Fibroblast of the aortic adventitia (primary cell): ENCODE measurements around the gene MGAT5. TPM values are rescaled to one million over a fixed set of nuclear protein-coding genes. Genes with fewer than 3 reads are reported as not detected.
A peak's percentile ranks its signal among the peaks of the same experiment; 100 is the strongest.

ENCODE experiments used
- DNase-seq: peaks from one replicate; pipeline ENCODE4 v3.0.0-alpha.2; 2010; ENCODE audit warnings: low read depth
- H3K4me3 ChIP-seq: 2 replicates; pipeline ENCODE4 v1.5.1; 2011; ENCODE audit warnings: low read depth, mild to moderate bottlenecking, control low read depth, low read length, moderate library complexity
- total RNA-seq: library from RNA; depleted of rRNA; stranded (reverse); fragments of >200 nt; gene quantifications from 2 replicates; pipeline ENCODE4 v1.2.3, GENCODE V29; 2012; ENCODE audit warnings: low replicate concordance
- TF ChIP-seq, protein P1 (sequence below): IDR thresholded peaks from 2 replicates; pipeline ENCODE4 v1.5.1; 2011; ENCODE audit warnings: mild to moderate bottlenecking, low read length, control low read depth, inconsistent platforms; ENCODE audit not compliant: insufficient read depth

The MGAT5 gene
- total RNA-seq, 1 donor = 46.5 TPM

DNA sequence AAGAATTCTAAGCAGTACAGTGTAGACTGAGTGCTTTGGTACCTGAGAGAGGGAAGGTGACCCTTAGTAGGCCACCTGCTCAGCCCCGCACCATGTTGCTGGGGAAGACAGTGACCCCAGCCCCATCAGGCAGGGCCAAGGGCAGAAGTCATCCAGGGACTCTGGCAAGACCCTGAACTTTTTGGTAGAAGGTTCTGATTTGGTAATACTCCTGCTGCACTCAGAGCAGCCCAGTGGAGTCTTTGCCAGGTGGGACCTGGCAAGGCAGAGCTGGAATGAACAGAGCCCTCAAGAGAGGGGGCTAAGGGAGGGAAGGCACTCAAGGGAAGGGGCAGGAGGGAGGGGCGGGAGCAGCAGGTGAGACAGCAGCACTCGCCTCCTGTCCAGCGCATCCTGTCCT lies 191.2 kb downstream of the MGAT5 start:
- DNase-seq = no peak
- TF ChIP-seq, protein P1, sequence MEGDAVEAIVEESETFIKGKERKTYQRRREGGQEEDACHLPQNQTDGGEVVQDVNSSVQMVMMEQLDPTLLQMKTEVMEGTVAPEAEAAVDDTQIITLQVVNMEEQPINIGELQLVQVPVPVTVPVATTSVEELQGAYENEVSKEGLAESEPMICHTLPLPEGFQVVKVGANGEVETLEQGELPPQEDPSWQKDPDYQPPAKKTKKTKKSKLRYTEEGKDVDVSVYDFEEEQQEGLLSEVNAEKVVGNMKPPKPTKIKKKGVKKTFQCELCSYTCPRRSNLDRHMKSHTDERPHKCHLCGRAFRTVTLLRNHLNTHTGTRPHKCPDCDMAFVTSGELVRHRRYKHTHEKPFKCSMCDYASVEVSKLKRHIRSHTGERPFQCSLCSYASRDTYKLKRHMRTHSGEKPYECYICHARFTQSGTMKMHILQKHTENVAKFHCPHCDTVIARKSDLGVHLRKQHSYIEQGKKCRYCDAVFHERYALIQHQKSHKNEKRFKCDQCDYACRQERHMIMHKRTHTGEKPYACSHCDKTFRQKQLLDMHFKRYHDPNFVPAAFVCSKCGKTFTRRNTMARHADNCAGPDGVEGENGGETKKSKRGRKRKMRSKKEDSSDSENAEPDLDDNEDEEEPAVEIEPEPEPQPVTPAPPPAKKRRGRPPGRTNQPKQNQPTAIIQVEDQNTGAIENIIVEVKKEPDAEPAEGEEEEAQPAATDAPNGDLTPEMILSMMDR = no peak
- no peak overlapping the region for H3K4me3 ChIP-seq

DNA sequence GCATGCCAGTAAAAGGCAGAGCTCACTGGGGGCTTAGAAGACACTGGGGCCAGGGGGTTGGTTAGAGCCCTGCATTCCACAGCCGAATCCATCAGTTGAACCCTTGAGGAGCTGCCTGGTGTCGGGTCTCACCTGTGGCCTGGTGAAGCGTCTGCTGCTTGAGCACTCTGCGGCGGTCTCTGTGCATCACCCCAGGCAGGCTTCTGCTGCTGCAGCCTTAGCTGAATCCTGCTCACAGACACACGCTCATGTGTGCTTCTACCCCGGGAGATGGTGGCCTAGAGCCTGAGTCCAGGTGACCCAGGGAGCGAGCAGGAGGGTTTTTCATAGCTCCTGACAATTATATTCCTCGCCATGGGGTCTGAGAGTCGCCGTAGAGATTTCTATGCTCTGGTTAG lies 192.1 kb downstream of the MGAT5 start:
- TF ChIP-seq, protein P1 = no peak
- H3K4me3 ChIP-seq = no peak overlapping the region
- no peak for DNase-seq

DNA sequence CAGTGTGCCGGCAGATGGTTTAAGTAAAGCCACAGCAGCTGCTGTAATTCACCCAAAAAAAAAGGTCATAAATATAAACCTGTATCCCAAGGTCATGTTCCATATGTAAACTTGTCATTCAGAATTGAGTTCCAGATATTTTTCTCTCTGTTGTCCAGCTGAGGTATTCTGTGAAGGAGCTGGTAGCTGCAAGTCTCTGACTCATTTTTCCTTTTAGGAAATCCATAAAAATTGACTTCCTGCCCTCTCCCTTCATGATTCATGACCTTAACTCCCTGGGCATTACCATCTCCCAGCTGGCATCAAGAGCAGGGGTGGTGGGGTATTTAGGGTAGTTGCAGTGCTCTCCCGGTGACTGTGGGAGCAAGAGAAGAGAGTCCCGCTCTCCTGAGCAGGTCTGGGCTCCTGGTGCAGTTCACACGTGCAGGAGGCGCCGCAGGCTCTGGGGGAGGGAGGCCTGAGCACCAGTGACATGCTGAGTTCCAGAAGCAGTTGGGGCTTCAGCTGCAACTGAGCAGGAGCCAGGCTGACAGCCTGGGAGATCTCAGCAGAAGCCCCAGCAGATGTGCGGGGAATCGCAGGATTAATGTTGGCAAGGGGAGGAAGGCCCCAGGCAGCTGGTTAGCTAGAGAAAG lies 192.6 kb downstream of the MGAT5 start:
- no peak overlapping the region for H3K4me3 ChIP-seq
- TF ChIP-seq, protein P1 = no peak
- peak; percentile 13 for DNase-seq

DNA sequence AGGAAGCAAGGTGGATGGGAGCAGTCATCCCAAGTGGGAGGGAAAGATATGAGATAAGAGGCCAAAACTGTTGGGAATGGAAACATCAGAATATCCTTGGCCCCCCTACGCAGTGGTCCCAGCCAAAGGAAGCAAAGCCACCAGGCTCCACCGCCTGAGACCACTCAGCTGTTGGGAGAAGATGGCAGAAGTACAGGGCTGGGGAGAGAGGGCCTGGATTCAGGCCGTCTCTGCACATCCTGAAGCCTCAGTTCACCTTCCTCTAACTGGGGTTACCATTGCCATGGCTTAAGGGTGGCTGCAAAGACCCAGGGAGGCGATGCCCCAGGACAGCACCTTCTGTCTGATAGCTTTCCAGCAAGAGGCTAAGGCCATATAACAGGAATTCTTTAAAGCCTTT lies 193.8 kb downstream of the MGAT5 start:
- TF ChIP-seq, protein P1 = no peak
- no peak overlapping the region for H3K4me3 ChIP-seq
- no peak for DNase-seq

DNA sequence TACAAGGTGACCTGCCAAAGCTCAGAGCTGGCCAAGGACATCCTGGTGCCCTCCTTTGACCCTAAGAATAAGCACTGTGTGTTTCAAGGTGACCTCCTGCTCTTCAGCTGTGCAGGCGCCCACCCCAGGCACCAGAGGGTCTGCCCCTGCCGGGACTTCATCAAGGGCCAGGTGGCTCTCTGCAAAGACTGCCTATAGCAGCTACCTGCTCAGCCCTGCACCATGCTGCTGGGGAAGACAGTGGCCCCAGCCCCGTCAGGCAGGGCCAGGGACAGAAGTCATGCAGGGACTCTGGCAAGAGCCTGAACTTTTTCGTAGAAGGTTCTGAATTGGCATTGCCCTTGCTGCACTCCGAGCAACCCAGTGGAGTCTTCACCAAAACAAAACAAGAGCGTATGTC lies 194.8 kb downstream of the MGAT5 start:
- TF ChIP-seq, protein P1 = no peak

DNA sequence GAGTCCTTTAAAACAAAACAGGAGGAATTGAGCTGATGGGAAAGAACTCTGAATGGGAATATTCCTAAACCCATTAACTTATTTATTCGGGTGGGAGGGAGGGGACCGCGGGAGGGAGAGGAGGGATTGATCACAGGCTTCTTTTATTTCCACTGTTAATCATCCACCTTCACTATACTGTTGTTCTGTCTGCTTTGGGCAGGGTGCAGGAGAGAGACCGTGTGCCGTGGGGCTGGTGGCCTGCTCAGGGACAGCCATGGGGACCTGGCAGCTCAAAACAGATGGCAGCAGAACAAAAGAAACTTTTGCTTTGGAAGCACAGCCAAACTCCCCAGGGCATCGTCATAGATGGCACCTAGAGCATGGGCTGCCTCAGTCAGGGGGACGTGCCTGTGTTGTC lies 195.3 kb downstream of the MGAT5 start:
- DNase-seq = no peak
- TF ChIP-seq, protein P1 = no peak
- no peak overlapping the region for H3K4me3 ChIP-seq

More for the DNA sequence above, 194.8 kb downstream of the MGAT5 start:
- no peak overlapping the region for H3K4me3 ChIP-seq
- no peak for DNase-seq

DNA sequence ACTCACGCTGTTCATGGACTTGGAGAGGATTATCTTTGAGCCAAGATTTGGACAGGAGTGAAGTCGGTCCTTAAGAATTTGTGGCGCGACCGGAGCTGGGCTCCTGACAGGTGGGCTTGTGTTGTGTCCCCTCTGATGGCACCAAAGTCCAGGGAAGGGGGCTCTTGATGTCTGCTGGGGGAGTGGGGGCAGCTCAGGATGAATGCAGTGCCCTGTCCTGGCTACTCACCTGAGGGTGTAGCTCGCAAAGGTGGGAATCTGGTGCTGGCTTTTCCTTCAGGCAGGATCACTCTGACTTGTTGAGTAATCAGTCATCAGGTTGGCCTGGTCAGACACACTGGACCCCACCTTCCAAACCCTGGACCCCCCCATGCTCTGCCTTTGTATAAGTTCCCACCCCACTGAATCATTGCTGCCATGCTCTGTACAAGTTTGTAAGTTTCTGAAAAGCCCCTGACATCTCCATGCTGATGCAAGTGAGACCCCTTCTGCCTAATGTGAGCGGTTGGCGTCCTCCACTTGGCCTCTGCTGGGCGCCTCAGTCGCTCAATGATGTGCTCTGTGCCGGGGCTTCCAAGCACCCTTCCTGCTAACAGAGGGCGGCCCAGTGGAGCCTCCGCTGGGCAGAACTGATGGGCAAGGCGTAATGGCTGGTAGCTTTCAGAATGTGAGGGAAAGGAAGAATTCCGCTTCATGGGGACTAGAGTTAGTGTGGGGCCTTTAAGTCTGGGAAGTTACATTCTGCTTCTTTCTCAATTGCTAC lies 196.1 kb downstream of the MGAT5 start:
- DNase-seq = no peak
- TF ChIP-seq, protein P1 = no peak
- H3K4me3 ChIP-seq = no peak overlapping the region
